Measurements from ENCODE around the gene SRGAP1.
"Not testable (repeated sequence)": the region's sequence is repeated elsewhere in the genome, so short reads cannot be mapped to it uniquely, and the experiment has no call there.

SRGAP1 gene

DNA sequence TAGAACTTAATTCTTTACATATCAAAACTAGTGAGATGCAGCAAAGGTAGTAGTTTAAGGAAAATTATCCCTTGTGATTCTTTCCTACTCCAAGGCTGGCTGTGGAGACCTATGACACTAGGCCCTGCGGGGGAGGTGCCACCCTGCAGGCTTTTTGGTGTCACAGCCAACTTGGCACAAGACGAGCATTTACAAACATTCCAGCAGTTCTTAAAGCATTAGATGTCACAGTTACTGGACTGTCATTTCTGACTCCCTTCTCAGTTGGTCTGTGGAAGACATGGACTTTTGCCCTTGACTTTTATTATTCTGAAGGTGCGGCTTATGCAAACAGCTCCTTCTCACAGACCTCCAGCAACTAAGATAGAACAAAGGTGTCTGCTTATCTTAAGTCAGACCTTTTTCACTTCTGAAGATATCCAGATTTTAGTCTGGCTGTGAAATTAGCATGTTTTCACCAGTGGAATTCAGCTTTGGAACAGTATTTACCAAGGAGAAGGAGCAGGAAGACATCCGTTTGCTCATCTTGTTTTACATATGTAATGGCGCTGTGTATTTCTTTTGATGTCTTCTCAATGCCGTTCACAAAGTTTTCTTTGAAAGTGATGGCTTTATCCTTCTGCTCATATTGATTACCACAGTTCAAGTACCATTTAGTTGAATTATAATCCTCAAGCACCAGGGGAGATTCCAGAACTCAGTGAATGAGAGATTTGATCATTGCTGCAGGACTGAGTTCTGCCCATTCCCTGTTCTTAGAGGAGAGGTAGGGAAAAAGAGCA, 17.9 kb downstream of the SRGAP1 start:
- no peak for DNase-seq
- in situ Hi-C loops (cut with MboI; ENCODE audit: low pct_unique_long_range_greater_than_20kb, low sequenced_read_pairs) = loop anchor here (5.0 kb wide), 1 partner anchor 985 kb away; no protein-coding TSS in a partner anchor

DNA sequence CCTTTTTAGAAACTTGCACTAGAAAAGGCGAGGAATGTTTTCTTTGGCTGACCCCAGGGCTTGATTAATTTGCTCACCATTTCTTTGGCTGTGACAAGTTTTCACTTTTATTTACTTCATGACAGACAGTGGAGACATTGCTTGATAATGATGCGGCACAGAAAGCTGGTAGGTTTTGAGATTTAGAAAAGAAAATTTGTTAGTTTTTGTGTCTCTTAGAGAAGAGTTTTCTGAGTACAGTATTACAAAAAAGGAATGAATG, 18.4 kb downstream of the SRGAP1 start:
- in situ Hi-C loops (cut with MboI; ENCODE audit: low pct_unique_long_range_greater_than_20kb, low sequenced_read_pairs) = loop anchor here (5.0 kb wide), 1 partner anchor 986 kb away; no protein-coding TSS in a partner anchor
- DNase-seq = no peak

GRCh38 chr12:63863658-63864453, 19.4 kb downstream of the SRGAP1 start:
- in situ Hi-C loops (cut with MboI; ENCODE audit: low pct_unique_long_range_greater_than_20kb, low sequenced_read_pairs) = loop anchor here (5.0 kb wide), 1 partner anchor 987 kb away; no protein-coding TSS in a partner anchor
- DNase-seq = no peak

DNA sequence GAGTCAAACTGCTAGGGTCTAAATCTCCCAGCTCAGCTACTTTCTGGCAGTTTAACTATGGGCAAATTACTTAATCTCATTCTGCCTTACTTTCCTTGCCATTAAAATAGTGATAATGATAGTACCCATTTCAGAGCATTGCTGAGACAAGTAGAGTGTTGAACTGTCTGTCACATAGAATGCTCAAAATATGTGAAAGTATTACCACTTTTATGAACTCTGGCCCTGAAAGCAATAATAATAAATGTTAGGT, 19.9 kb downstream of the SRGAP1 start:
- no peak for DNase-seq
- in situ Hi-C loops (cut with MboI; ENCODE audit: low pct_unique_long_range_greater_than_20kb, low sequenced_read_pairs) = loop anchor here (5.0 kb wide), 1 partner anchor 987 kb away; no protein-coding TSS in a partner anchor

DNA sequence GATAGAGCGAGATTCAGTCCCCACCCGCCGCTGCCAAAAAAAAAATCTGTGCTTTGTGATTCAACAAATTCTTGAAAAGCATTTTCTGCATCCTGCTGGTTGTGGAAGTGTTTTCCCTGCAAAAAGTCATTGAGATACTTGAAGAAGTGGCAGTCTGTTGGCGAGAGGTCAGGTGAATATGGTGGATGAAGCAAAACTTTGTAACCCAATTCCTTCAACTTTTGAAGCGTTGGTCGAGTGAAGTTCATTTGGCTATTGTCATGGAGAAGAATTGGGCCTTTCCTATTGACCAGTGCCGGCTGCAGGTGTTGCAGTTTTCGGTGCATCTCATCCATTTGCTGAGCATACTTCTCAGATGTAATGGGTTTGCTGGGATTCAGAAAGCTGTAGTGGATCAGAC, 20.9 kb downstream of the SRGAP1 start:
- DNase-seq = no peak
- in situ Hi-C loops (cut with MboI; ENCODE audit: low pct_unique_long_range_greater_than_20kb, low sequenced_read_pairs) = no loop called here

DNA sequence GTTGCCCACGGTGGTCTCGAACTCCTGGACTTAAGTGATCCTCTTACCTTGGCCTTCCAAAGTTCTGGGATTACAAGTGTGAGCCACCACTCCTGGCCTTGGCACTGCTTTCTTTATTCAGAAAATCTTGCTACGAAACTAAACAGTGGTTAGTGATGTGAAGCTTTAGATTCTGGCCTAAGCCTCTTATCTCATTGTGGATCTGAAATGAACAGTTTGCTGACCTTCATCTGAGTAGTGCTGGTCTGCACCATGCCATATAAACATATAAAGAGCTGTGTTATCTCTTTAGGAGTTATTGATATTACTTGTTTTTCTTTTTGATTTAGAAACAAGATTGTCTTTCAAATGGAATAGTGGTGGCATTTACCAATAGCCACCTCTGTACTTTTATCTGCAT, 22.6 kb downstream of the SRGAP1 start:
- in situ Hi-C loops (cut with MboI; ENCODE audit: low pct_unique_long_range_greater_than_20kb, low sequenced_read_pairs) = no loop called here
- no peak for DNase-seq

DNA sequence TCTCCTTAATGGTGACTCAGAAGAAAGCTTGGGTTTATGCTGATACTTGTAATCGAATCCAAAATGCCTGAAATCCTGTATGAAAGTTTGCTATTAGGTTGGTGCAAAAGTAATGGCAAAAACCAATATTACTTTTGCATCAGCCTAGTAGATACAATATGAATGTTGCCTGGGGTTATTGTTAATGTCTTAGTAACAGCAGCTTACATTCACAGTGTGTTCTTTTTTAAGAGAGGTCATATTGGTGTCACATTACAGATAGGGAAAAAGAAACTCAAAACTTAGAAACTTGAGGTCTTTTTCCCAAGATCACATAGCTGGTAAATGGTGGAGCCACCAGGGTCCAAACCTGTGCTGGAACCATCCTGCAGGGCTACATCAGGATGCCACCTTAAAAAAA, 25.2 kb downstream of the SRGAP1 start:
- in situ Hi-C loops (cut with MboI; ENCODE audit: low pct_unique_long_range_greater_than_20kb, low sequenced_read_pairs) = no loop called here
- no peak for DNase-seq

DNA sequence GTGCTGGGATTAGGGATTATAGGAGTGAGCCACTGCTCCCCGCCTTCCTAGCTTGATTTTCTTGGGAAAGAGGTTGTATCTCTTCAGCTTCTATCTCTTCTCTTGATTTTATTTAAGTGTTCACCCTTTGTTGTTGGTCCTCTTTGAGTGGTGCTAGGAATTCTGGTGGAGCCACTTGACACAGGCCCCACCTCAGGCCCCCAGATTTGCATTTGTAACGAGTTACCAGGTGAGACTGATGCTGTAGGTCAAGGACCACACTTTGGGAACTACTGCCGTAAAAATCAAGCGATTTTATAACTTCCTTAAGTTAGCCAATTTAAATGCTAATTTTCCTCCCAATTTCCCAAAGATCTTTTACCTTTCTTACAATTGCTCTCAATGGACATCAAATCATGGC, 26.3 kb downstream of the SRGAP1 start:
- no peak for DNase-seq
- in situ Hi-C loops (cut with MboI; ENCODE audit: low pct_unique_long_range_greater_than_20kb, low sequenced_read_pairs) = no loop called here

DNA sequence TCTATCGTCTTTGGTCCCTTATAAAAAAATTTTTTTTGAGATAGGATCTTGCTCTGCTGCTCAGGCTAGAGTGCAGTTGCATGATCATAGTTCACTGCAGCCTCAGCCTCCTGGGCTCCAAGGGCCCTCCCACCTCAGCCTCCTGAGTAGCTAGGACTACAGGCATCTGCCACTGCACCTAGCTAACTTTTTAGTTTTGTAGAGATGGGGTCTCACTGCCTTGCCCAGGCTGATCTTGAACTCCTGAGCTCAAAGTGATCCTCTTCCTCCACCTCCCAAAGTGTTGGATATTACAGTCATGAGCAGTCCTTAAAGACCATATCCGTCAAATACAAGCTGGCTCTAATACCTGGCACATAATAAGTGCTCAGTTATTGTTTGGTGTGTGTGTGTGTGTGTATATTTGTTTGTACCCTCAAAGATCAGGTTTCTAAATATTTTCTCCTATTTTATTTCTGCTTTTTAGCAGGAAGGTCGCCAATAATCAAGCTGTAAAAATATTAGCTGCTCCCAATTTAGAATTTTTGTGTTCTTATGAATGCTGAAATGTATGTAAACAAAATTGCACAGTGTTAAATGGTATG, 30.5 kb downstream of the SRGAP1 start:
- in situ Hi-C loops (cut with MboI; ENCODE audit: low pct_unique_long_range_greater_than_20kb, low sequenced_read_pairs) = no loop called here
- DNase-seq = no peak

- DNase-seq = no peak
- in situ Hi-C loops (cut with MboI; ENCODE audit: low pct_unique_long_range_greater_than_20kb, low sequenced_read_pairs) = no loop called here
Measured at GRCh38 chr12:63875703-63876102, 31.2 kb downstream of the SRGAP1 start.

DNA sequence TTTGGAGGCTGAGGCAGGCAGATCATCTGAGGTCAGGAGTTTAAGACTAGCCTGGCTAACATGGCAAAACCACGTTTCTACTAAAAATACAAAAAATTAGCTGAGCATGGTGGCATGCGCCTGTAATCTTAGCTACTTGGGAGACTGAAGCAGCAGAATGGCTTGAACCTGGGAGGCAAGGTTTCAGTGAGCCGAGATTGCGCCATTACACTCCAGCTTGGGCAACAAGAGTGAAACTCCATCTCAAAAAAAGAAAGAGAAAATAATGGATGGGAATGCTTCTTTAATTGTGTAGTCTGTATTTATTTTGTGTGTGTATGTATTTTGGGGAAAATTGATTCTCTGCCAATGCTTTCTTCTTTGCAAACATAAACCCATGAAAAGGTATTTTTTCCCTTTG, 32.5 kb downstream of the SRGAP1 start:
- in situ Hi-C loops (cut with MboI; ENCODE audit: low pct_unique_long_range_greater_than_20kb, low sequenced_read_pairs) = no loop called here
- no peak for DNase-seq

DNA sequence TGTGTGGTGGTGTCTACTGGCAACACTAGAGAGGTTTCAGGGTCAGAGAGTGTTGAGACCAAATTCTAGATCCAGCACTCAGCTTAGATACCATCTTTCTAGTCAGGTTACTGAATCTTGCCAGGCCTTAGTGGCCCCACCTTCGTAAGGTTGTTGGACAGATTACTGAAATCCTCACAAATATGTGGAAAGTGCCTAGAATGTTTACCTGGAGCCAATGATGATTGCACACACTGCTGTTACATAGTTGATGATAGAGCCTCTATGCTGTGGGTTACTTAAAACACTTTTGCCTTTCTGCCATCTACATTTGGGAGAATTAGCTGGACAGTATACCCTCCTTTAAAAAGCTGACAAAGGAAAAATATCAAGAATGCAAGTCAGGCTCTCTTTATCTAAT, 33.2 kb downstream of the SRGAP1 start:
- in situ Hi-C loops (cut with MboI; ENCODE audit: low pct_unique_long_range_greater_than_20kb, low sequenced_read_pairs) = no loop called here
- no peak for DNase-seq

DNA sequence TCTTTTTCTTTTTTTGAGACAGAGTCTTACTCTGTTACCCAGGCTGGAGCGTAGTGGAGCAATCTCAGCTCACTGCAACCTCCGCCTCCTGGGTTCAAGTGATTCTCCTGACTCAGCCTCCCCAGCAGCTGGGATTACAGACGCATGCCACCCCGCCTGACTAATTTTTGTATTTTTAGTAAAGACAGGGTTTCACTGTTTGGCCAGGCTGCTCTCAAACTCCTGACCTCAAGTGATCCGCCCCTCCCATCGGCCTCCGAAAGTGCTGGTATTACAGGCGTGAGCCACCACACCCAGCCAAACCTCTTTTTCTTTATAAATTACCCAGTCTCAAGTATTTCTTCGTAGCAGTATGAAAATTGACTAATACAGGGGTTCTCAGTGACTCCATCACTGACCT, 35.7 kb downstream of the SRGAP1 start:
- DNase-seq; in situ Hi-C loops (cut with MboI; ENCODE audit: low pct_unique_long_range_greater_than_20kb, low sequenced_read_pairs): not testable (repeated sequence)

DNA sequence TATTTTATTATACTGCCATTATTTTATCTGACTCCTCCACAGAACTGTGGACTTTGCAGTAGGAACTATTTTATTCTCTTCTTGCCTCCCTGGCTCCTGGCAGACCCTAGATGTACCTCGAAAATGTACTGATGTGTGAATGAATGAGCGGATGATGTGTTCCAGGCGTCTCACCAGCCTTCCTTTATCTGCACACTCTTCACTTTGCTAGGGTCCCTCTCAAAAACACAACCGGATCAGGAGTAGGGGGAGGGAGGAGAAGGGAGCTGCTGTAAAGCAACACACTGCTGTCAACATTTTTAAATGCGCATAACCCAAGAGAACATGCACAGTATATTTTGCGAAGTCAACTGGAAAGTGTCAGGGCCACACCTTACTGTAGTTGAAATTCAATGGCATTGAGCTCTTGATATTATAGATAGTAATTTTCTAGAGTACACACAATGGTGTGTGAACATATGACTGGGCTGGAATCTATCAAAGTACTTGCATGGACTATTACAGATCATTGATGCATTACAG, 36.3 kb downstream of the SRGAP1 start:
- no peak for DNase-seq
- in situ Hi-C loops (cut with MboI; ENCODE audit: low pct_unique_long_range_greater_than_20kb, low sequenced_read_pairs) = no loop called here

GRCh38 chr12:63882844-63883243, 38.3 kb downstream of the SRGAP1 start:
- DNase-seq = no peak
- in situ Hi-C loops (cut with MboI; ENCODE audit: low pct_unique_long_range_greater_than_20kb, low sequenced_read_pairs) = no loop called here

DNA sequence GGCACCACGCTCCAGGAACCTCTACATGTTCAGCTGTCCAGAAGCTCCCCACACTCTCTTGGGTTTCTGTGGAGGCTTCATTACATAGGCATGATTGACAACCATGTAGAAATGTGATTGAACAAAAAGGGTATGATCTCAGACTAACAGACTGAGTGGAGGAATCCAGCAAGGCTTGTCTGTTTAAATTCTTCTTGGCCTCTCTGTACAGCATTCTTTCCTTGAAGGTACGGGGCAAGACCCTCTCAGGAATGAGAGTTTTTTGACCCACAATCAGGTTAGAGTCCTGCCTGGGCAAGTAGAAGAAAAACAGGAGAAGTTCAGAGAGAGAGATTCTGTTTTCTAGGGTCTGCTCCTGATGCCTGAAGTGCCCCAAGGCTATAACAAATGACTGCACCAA, 40.9 kb downstream of the SRGAP1 start:
- DNase-seq = no peak
- in situ Hi-C loops (cut with MboI; ENCODE audit: low pct_unique_long_range_greater_than_20kb, low sequenced_read_pairs) = no loop called here

DNA sequence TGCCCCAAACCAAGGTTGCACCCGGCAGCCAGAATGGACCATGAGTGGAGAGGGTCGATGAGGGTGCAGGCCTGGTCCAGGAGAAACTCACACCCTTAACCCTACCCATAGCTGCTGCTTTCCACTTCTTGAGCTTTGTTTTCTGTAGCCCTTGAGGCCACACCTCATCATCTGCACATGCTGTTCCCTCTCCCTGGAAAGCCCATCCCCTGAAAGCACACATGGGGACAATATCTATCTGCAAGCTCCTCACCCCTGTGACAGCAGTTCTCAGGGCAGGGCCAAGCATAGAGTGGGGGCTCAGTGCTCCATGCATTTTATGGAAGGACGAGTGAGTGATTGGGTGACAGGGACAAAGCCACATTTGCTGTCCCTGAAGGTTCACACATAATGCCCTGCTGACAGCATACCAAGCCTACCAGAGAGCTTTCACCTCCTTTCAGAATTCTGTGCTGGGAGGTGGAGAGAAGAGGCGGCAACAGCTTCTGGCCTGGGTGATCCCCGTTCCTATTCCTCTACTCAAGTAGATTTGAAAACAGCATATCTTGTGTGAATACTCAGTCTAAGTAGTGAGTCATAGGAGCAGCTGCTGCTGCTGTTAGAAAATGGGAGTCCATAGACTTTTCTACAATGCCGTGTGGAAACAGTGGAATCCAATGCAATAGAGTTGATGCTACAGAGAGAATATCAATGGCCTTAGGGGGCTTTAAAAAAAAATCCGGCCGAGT, 44.6 kb downstream of the SRGAP1 start:
- in situ Hi-C loops (cut with MboI; ENCODE audit: low pct_unique_long_range_greater_than_20kb, low sequenced_read_pairs) = no loop called here
- DNase-seq = no peak

GRCh38 chr12:63889721-63890509, 45.4 kb downstream of the SRGAP1 start:
- no peak for DNase-seq
- in situ Hi-C loops (cut with MboI; ENCODE audit: low pct_unique_long_range_greater_than_20kb, low sequenced_read_pairs) = no loop called here

- in situ Hi-C loops (cut with MboI; ENCODE audit: low pct_unique_long_range_greater_than_20kb, low sequenced_read_pairs) = no loop called here
- DNase-seq = no peak
Measured at GRCh38 chr12:63893170-63893569, 48.7 kb downstream of the SRGAP1 start.
